Progenitor cell of endocrine pancreas (in vitro differentiated cells): ENCODE measurements around the gene ROR1. TPM values are rescaled to one million over a fixed set of nuclear protein-coding genes. Genes with fewer than 3 reads are reported as not detected.

Source experiments
- DNase-seq: peaks from one replicate; pipeline ENCODE4 v3.0.0; 2021; ENCODE audit warnings: low spot score; ENCODE audit not compliant: unreplicated experiment
- H3K27ac Mint-ChIP-seq: 2 replicates; pipeline ENCODE4 v1.8.0; 2021; ENCODE audit warnings: mild to moderate bottlenecking, moderate library complexity, mixed read lengths
- H3K27me3 Mint-ChIP-seq: 2 replicates; pipeline ENCODE4 v1.8.0; 2021; ENCODE audit warnings: mixed read lengths
- H3K36me3 Mint-ChIP-seq: 2 replicates; pipeline ENCODE4 v1.8.0; 2022; ENCODE audit warnings: mixed read lengths; ENCODE audit not compliant: insufficient read depth
- H3K4me1 Mint-ChIP-seq: 2 replicates; pipeline ENCODE4 v1.8.0; 2021; ENCODE audit warnings: low read depth, mixed read lengths
- H3K4me3 Mint-ChIP-seq: 2 replicates; pipeline ENCODE4 v1.8.0; 2021; ENCODE audit warnings: low read depth, mild to moderate bottlenecking, moderate library complexity, mixed read lengths
- H3K9me3 Mint-ChIP-seq: 2 replicates; pipeline ENCODE4 v1.8.0; 2021; ENCODE audit warnings: low read depth, mixed read lengths
- total RNA-seq: library from RNA; stranded (reverse); gene quantifications from 2 replicates; pipeline ENCODE4 v1.2.1, GENCODE V29; 2021
- TF ChIP-seq, protein P1 (sequence below): fragments of 200-600 bp; sonication (generic); IDR thresholded peaks from one replicate; pipeline ENCODE4 v1.5.0; 2021; ENCODE audit warnings: antibody characterized with exemption, mild to moderate bottlenecking; ENCODE audit not compliant: unreplicated experiment

ROR1 gene
- total RNA-seq, 1 donor from 2014 or later = 63.8 TPM

DNA sequence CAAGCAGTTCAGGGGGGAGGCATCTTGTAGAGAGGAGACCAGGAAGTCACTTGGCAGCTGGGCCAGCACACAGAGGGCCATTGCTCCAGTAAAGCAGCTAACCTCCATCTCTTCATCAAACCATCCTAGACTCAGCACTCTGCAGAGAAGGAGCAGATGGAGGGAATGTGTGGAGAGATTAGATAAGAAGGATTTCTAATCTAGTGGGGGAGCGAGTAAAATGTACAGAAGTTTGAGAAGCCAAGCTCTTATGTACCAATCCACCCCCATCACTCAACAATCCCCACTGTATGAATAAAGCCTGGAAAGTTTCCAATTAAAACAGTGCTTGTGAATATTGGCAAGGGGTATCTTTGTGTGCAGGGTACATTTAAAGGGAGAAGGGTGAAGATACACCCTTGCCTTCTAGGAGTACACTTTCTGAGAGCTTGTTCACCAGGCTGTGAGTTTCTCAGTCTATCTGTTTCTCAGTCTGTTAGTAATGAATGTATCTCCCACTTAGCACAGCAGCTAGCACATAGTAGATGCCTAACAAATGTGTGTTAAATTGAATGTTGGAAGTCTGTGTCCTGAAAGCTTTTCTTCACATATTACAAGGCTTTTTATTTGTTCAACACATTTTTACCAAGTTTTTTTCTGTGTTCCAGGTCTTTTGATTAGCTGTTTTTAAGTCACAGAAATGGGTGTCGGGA, 286.9 kb downstream of the ROR1 start:
- no peak overlapping the region for H3K4me3 Mint-ChIP-seq
- no peak overlapping the region for H3K27ac Mint-ChIP-seq
- peaks cover 19% of the 10 kb centered on the region for H3K4me1 Mint-ChIP-seq
- peaks cover 15% of the 10 kb centered on the region for H3K9me3 Mint-ChIP-seq
- TF ChIP-seq, protein P1, sequence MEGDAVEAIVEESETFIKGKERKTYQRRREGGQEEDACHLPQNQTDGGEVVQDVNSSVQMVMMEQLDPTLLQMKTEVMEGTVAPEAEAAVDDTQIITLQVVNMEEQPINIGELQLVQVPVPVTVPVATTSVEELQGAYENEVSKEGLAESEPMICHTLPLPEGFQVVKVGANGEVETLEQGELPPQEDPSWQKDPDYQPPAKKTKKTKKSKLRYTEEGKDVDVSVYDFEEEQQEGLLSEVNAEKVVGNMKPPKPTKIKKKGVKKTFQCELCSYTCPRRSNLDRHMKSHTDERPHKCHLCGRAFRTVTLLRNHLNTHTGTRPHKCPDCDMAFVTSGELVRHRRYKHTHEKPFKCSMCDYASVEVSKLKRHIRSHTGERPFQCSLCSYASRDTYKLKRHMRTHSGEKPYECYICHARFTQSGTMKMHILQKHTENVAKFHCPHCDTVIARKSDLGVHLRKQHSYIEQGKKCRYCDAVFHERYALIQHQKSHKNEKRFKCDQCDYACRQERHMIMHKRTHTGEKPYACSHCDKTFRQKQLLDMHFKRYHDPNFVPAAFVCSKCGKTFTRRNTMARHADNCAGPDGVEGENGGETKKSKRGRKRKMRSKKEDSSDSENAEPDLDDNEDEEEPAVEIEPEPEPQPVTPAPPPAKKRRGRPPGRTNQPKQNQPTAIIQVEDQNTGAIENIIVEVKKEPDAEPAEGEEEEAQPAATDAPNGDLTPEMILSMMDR = no peak
- H3K36me3 Mint-ChIP-seq = peaks cover 26% of the 10 kb centered on the region
- H3K27me3 Mint-ChIP-seq = no peaks in the 10 kb centered on the region
- no peak for DNase-seq

DNA sequence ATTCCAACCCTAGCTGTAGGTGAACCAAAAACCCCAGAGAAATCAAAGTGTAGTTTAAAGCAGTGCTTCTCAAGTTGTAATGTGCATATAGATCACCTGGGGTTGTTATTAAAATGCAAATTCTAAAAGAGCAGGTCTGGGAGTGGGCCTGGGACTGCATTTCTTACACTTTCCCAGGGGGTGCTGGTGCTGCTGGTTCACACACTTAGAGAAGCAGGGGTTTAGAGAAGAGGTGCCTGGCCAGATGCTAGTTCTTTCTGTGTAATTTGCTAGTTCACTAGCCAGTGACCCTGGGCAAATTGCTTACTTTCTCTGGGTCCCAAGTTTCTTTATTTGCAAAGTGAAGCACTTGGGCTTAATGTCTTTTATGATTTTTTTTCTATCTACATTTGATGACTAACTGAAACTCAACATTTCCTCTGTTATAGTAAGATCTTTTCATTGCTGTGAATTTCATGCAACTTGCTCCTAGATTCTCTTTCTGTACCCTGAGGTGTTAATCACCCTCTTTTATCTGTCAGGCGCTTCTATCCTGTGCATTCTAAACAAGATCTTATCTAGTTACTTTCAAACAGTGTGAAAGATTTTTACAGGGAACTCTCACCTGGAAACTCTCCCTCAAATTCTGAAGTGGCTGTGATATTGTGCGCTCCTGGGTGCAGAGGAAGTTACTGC, 287.8 kb downstream of the ROR1 start:
- peak overlapping the region; percentile 80 for H3K27ac Mint-ChIP-seq
- TF ChIP-seq, protein P1 = no peak

DNA sequence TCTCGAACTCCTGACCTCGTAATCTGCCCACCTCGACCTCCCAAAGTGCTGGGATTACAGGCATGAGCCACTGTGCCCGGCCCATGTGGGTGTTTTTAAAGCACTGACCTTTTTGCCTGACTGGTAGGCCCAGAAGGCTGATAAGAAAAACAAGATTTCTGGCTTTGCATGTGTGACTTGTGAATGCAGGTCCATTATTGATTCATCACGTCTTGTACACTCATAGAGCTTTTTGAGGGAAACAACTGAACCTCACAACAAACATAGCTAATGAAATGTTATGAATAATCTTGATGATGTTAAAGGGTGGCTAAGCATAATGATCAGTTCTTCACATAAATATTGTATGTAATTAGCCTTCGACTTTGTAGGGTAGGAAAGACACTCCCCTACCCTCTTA, 288.7 kb downstream of the ROR1 start:
- H3K4me3 Mint-ChIP-seq = no peak overlapping the region
- no peaks in the 10 kb centered on the region for H3K27me3 Mint-ChIP-seq
- peaks cover 20% of the 10 kb centered on the region for H3K36me3 Mint-ChIP-seq
- H3K9me3 Mint-ChIP-seq = peaks cover 10% of the 10 kb centered on the region
- no peak for DNase-seq
- H3K27ac Mint-ChIP-seq = no peak overlapping the region
- TF ChIP-seq, protein P1 = no peak
- H3K4me1 Mint-ChIP-seq = peaks cover 19% of the 10 kb centered on the region

More for the DNA sequence above, 287.8 kb downstream of the ROR1 start:
- Mint-ChIP-seq H3K9me3 (peaks cover 15% of the 10 kb centered on the region), H3K27me3 (no peaks in the 10 kb centered on the region), H3K4me3 (no peak overlapping the region), H3K4me1 (peaks cover 19% of the 10 kb centered on the region), H3K36me3 (peaks cover 26% of the 10 kb centered on the region)
- DNase-seq = no peak

DNA sequence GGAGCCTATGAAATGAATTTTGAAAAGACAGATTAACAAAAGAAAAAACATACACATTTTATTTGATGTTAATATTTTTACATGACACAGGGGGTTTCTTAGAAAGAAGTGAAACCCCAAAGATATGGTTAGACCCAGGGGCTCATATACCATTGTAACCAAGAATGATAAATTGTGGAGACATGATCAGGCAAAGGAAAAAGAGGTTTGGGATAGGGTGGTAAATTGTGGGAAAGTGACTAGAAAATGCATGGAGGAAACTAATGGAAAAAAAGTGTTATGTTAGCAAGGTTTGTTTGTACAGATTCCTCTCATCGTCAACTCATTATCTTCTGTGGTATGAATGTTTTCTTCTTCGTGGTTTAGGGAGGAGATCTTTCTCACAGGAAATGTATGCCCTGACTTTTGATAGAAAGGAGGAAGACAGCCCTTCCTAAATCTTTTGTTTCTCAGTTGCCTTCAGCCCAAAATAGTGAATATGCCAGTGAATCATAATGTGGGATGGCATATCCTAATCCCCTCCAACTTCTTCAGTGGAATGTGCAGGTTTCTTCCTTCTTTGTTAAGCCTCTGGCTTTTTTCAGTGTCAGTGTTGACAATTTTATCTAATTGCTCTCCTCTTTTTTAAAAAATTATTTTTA, 289.2 kb downstream of the ROR1 start:
- Mint-ChIP-seq H3K36me3 (peaks cover 15% of the 10 kb centered on the region), H3K27ac (no peak overlapping the region), H3K27me3 (no peaks in the 10 kb centered on the region), H3K4me3 (no peak overlapping the region), H3K4me1 (peaks cover 19% of the 10 kb centered on the region), H3K9me3 (peaks cover 6% of the 10 kb centered on the region)
- TF ChIP-seq, protein P1 = no peak
- DNase-seq = no peak

DNA sequence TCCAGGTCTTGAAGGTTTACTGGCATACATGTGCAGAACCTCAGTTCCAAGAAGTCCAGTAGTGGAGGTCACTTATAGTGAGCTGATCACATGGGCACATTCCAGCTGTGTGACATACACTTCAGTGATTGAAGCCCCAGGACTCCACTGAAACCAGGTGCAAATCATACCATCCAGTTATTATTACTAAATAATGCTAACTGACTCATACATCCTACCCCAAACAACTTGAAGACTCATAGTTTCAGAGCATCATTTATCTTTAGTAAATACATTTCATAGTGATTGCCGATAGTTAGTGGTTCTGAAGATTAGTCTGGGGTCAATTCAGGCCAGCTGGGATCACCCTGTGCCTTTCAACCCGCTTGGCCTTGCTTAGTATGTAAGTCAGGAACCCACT, 291.8 kb downstream of the ROR1 start:
- TF ChIP-seq, protein P1 = no peak
- Mint-ChIP-seq H3K36me3 (peaks cover 4% of the 10 kb centered on the region), H3K27me3 (no peaks in the 10 kb centered on the region), H3K9me3 (no peaks in the 10 kb centered on the region), H3K4me1 (peaks cover 15% of the 10 kb centered on the region), H3K27ac (no peak overlapping the region), H3K4me3 (no peak overlapping the region)
- no peak for DNase-seq
